ENCODE measurements around the gene FRMPD2. TPM values are rescaled to one million over a fixed set of nuclear protein-coding genes. Genes with fewer than 3 reads are reported as not detected.

The FRMPD2 gene
- total and polyA plus RNA-seq, 2 of the 4 experiments (the other 2 are of a cell fraction): 0.18 TPM; not detected in 1

DNA sequence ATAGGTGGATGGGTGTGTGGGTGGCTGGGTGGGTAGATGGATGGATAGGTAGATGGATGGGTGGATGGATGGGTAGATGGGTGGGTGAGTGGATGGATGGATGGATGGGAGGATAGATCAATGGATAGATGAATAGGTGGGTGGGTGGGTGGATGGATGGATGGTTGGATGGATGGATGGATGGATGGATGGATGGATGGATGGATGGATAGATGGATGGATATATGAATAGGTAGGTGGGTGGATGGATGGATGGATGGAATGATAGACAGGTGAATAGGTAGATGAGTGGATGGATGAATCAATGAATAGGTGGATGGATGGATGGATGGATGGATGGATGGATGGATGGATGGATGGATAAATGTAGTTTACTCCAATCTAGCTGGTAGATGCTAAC is 52.7 kb downstream of the FRMPD2 start:
- H3K9ac ChIP-seq (ENCODE audit: low read depth, low read length): no peak overlapping the region
- dilution Hi-C loops (cut with HindIII; ENCODE audit: low sequenced_read_pairs, unreplicated experiment): no loop called here
- H2AK9ac ChIP-seq (replicated peaks; ENCODE audit: low read depth, low read length, poor library complexity): no peak overlapping the region
- POLR2A ChIA-PET (ENCODE audit: unreplicated experiment): no interaction called here
- H3K27me3 ChIP-seq (ENCODE audit: control insufficient read depth, insufficient read depth, low read length): peaks cover 8% of the 10 kb centered on the region
- ATAC-seq (ENCODE audit: low read depth) (no peak), DNase-seq (no peak)
- no peak overlapping the region for H3K27ac ChIP-seq (ENCODE audit: insufficient read depth, low read length)
- no peak overlapping the region for H3K56ac ChIP-seq (ENCODE audit: extremely low read depth, insufficient read depth, low read length)
- H3K4me1 ChIP-seq (ENCODE audit: control insufficient read depth, insufficient read depth, low read length): no peaks in the 10 kb centered on the region
- no peak overlapping the region for H3K18ac ChIP-seq (ENCODE audit: low read depth, low read length)
- no peaks in the 10 kb centered on the region for H3K9me3 ChIP-seq (ENCODE audit: control insufficient read depth, insufficient read depth, low read length)
- in situ Hi-C loops (cut with MboI; ENCODE audit: low sequenced_read_pairs): loop anchor here (25.0 kb wide), 1 partner anchor 290 kb away; no protein-coding TSS in a partner anchor
- CTCF ChIA-PET: no interaction called here
- no peak overlapping the region for H2AK5ac ChIP-seq (ENCODE audit: low read depth, low read length)
- H2BK15ac ChIP-seq (ENCODE audit: low read depth, low read length): no peak overlapping the region
- no peaks in the 10 kb centered on the region for H3K9me1 ChIP-seq (ENCODE audit: insufficient read depth, low read length)
- H2BK5ac ChIP-seq (ENCODE audit: low read depth, low read length, poor library complexity, severe bottlenecking): peak overlapping the region; percentile 24
- H4K91ac ChIP-seq (ENCODE audit: insufficient read depth, low read depth, low read length): no peak overlapping the region
- no peaks in the 10 kb centered on the region for H3K79me1 ChIP-seq (ENCODE audit: low read depth in 1 of 2, low read length in 2 of 2)
- no peak overlapping the region for H3K4ac ChIP-seq (ENCODE audit: low read depth, low read length)
- H2BK120ac ChIP-seq (ENCODE audit: low read depth, low read length): no peak overlapping the region
- H3K14ac ChIP-seq (replicated peaks; ENCODE audit: low read depth, low read length): no peak overlapping the region
- no peak overlapping the region for H3K4me3 ChIP-seq (ENCODE audit: insufficient read depth, low read depth, low read length)
- no peak overlapping the region for H3K4me2 ChIP-seq (ENCODE audit: low read depth, low read length)
- intact Hi-C loops (cut with micrococcal nuclease): no loop called here
- H2BK20ac ChIP-seq (ENCODE audit: low read depth, low read length): no peak overlapping the region
- H3K36me3 ChIP-seq (ENCODE audit: control insufficient read depth, insufficient read depth, low read length): no peaks in the 10 kb centered on the region
- H4K8ac ChIP-seq (ENCODE audit: low read depth in 2 of 2, low read length in 2 of 2): no peak overlapping the region
- H2AFZ ChIP-seq (replicated peaks; ENCODE audit: low read length, poor library complexity): no peak overlapping the region
- no peaks in the 10 kb centered on the region for H4K20me1 ChIP-seq (ENCODE audit: insufficient read depth, low read length)
- H4K5ac ChIP-seq (ENCODE audit: low read depth, low read length): no peak overlapping the region
- BruUV-seq (replicated peaks): no TSS peak
- TF ChIP-seq CHD1 (IDR thresholded peaks at IDR 0.05; ENCODE audit: low read depth, low read length) (no peak), POLR2A (IDR thresholded peaks at IDR 0.05; ENCODE audit: low read depth, low read length) (no peak), RCOR1 (IDR thresholded peaks at IDR 0.05; ENCODE audit: insufficient replicate concordance, low read length) (no peak), SMC3 (IDR thresholded peaks at IDR 0.05; ENCODE audit: low read depth, low read length) (no peak), MAFK (IDR thresholded peaks at IDR 0.05; ENCODE audit: low read depth, low read length) (no peak), CEBPB (IDR thresholded peaks at IDR 0.05; ENCODE audit: low read depth, low read length) (no peak), MAZ (IDR thresholded peaks at IDR 0.05; ENCODE audit: borderline replicate concordance, low read depth, low read length) (no peak), FOS (IDR thresholded peaks at IDR 0.05; ENCODE audit: low read depth, low read length) (no peak), RFX5 (IDR thresholded peaks at IDR 0.05; ENCODE audit: low read depth, low read length) (no peak), BHLHE40 (IDR thresholded peaks at IDR 0.05; ENCODE audit: low read depth, low read length) (no peak), MXI1 (IDR thresholded peaks at IDR 0.05; ENCODE audit: borderline replicate concordance, low read depth, low read length) (no peak), NFE2L2 (IDR thresholded peaks at IDR 0.05; ENCODE audit: low read depth, low read length) (no peak), RAD21 (IDR thresholded peaks at IDR 0.05; ENCODE audit: low read length) (no peak)
- TF ChIP-seq, protein P1, sequence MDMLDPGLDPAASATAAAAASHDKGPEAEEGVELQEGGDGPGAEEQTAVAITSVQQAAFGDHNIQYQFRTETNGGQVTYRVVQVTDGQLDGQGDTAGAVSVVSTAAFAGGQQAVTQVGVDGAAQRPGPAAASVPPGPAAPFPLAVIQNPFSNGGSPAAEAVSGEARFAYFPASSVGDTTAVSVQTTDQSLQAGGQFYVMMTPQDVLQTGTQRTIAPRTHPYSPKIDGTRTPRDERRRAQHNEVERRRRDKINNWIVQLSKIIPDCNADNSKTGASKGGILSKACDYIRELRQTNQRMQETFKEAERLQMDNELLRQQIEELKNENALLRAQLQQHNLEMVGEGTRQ (IDR thresholded peaks at IDR 0.05; ENCODE audit: low read depth, low read length): no peak
- TF ChIP-seq, protein P2, sequence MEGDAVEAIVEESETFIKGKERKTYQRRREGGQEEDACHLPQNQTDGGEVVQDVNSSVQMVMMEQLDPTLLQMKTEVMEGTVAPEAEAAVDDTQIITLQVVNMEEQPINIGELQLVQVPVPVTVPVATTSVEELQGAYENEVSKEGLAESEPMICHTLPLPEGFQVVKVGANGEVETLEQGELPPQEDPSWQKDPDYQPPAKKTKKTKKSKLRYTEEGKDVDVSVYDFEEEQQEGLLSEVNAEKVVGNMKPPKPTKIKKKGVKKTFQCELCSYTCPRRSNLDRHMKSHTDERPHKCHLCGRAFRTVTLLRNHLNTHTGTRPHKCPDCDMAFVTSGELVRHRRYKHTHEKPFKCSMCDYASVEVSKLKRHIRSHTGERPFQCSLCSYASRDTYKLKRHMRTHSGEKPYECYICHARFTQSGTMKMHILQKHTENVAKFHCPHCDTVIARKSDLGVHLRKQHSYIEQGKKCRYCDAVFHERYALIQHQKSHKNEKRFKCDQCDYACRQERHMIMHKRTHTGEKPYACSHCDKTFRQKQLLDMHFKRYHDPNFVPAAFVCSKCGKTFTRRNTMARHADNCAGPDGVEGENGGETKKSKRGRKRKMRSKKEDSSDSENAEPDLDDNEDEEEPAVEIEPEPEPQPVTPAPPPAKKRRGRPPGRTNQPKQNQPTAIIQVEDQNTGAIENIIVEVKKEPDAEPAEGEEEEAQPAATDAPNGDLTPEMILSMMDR (conservative IDR thresholded peaks at IDR 0.05; ENCODE audit: low read depth, low read length): no peak
- TF ChIP-seq, protein P3, sequence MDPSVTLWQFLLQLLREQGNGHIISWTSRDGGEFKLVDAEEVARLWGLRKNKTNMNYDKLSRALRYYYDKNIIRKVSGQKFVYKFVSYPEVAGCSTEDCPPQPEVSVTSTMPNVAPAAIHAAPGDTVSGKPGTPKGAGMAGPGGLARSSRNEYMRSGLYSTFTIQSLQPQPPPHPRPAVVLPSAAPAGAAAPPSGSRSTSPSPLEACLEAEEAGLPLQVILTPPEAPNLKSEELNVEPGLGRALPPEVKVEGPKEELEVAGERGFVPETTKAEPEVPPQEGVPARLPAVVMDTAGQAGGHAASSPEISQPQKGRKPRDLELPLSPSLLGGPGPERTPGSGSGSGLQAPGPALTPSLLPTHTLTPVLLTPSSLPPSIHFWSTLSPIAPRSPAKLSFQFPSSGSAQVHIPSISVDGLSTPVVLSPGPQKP (IDR thresholded peaks at IDR 0.05; ENCODE audit: borderline replicate concordance, low read depth, low read length): no peak
- H3K23ac ChIP-seq (ENCODE audit: low read depth, low read length): no peak overlapping the region
